Liver (tissue), 3 donors: ENCODE data around the gene AUP1.

Experiments
- CTCF ChIP-seq: fragments of 150-350 bp; IDR thresholded peaks from 2 replicates; pipeline ENCODE4 v1.5.1; 2017; ENCODE audit warnings: improper control_type of control experiment, low read depth, low read length; ENCODE audit not compliant: missing input control
- EGR1 ChIP-seq, 2 donors: IDR thresholded peaks; 2 replicates each; pipeline ENCODE4 v1.6.1; 2016 to 2018; ENCODE audit warnings: antibody characterized with exemption in 2 of 2, low read depth in 2 of 2
- HNF4G ChIP-seq: IDR thresholded peaks from 2 replicates; pipeline ENCODE4 v1.6.1; 2016; ENCODE audit warnings: antibody characterized with exemption
- JUND ChIP-seq, 2 donors: IDR thresholded peaks; 2 replicates each; pipeline ENCODE4 v1.6.1; 2016; ENCODE audit warnings: antibody characterized with exemption in 2 of 2
- NR2F2 ChIP-seq: IDR thresholded peaks from 2 replicates; pipeline ENCODE4 v1.6.1; 2016; ENCODE audit warnings: antibody characterized with exemption
- RAD21 ChIP-seq, 2 donors: IDR thresholded peaks; 2 replicates each; pipeline ENCODE4 v1.6.1; 2016; ENCODE audit warnings: antibody characterized with exemption in 2 of 2, mild to moderate bottlenecking in 2 of 2
- REST ChIP-seq: IDR thresholded peaks from 2 replicates; pipeline ENCODE4 v1.6.1; 2016; ENCODE audit warnings: antibody characterized with exemption, mild to moderate bottlenecking
- SP1 ChIP-seq: IDR thresholded peaks from 2 replicates; pipeline ENCODE4 v1.6.1; 2018; ENCODE audit warnings: antibody characterized with exemption, mild to moderate bottlenecking
- TAF1 ChIP-seq: conservative IDR thresholded peaks from 2 replicates; pipeline ENCODE4 v1.6.1; 2016; ENCODE audit warnings: antibody characterized with exemption, mild to moderate bottlenecking
- ZBTB33 ChIP-seq: IDR thresholded peaks from 2 replicates; pipeline ENCODE4 v1.6.1; 2016; ENCODE audit warnings: antibody characterized with exemption
- donor health status: healthy.
- donor health status: healthy.

GRCh38 chr2:74522516-74522915 is 7.0 kb downstream of the AUP1 start:
- TF ChIP-seq CTCF (no peak), SP1 (no peak), NR2F2 (no peak), JUND (IDR thresholded peaks at IDR 0.05) (no peak), TAF1 (no peak), EGR1 (IDR thresholded peaks at IDR 0.05; ENCODE audit: low read depth in 2 of 2) (no peak), REST (no peak), RAD21 (IDR thresholded peaks at IDR 0.05) (no peak), ZBTB33 (no peak), HNF4G (no peak)
